Frontal cortex (tissue), 4 donors: ENCODE measurements around the gene ITPR1. TPM values are rescaled to one million over a fixed set of nuclear protein-coding genes. Genes with fewer than 3 reads are reported as not detected.

Experiments used
- DNase-seq, 2 donors: peaks; one replicate each; pipeline ENCODE4 v3.0.0; 2012; ENCODE audit warnings: low spot score in 2 of 2
- FAIRE-seq: peaks from 2 replicates; lab custom pipeline; 2012; peaks lifted over from hg19 to GRCh38; lab: Jason Lieb, UNC
- total RNA-seq: library from RNA; depleted of rRNA; stranded (reverse); fragments of >200 nt; gene quantifications from one replicate; pipeline ENCODE4 v1.2.3, GENCODE V29; 2014
- donor health status: control.
- donor health status: control.
- donor health status: control.

ITPR1 gene
- total RNA-seq, 1 donor from 2014 or later = 70.9 TPM

GRCh38 chr3:4476496-4476895 is 16.7 kb upstream of the ITPR1 start:
- no peak for FAIRE-seq
- DNase-seq = no peak

GRCh38 chr3:4478261-4478660 is 14.9 kb upstream of the ITPR1 start:
- DNase-seq (no peak), FAIRE-seq (no peak)

- no peak for FAIRE-seq
- no peak for DNase-seq
Observed at GRCh38 chr3:4491855-4492207, 1.3 kb upstream of the ITPR1 start.

GRCh38 chr3:4492208-4493013 is 737 bp upstream of the ITPR1 start:
- no peak for FAIRE-seq

GRCh38 chr3:4493941-4494894 is 1.1 kb downstream of the ITPR1 start:
- DNase-seq (no peak), FAIRE-seq (no peak)

More at GRCh38 chr3:4492208-4493013, 737 bp upstream of the ITPR1 start:
- peak in 1 of 2 donors; percentile 19 for DNase-seq

GRCh38 chr3:4494895-4495264 is 1.7 kb downstream of the ITPR1 start:
- DNase-seq (no peak), FAIRE-seq (no peak)

GRCh38 chr3:4495294-4496086 is 2.3 kb downstream of the ITPR1 start:
- DNase-seq (no peak), FAIRE-seq (no peak)

- DNase-seq = no peak
- FAIRE-seq = no peak
Observed at GRCh38 chr3:4496087-4496452, 2.9 kb downstream of the ITPR1 start.

GRCh38 chr3:4497005-4497692 is 4.0 kb downstream of the ITPR1 start:
- DNase-seq (no peak), FAIRE-seq (no peak)

- DNase-seq = no peak
- no peak for FAIRE-seq
Observed at GRCh38 chr3:4497843-4498324, 4.7 kb downstream of the ITPR1 start.

- no peak for DNase-seq
- no peak for FAIRE-seq
Observed at GRCh38 chr3:4498446-4498845, 5.3 kb downstream of the ITPR1 start.

- DNase-seq (no peak), FAIRE-seq (no peak)
Observed at GRCh38 chr3:4501437-4501836, 8.3 kb downstream of the ITPR1 start.

- no peak for DNase-seq
- FAIRE-seq = no peak
Observed at GRCh38 chr3:4501927-4502326, 8.8 kb downstream of the ITPR1 start.

- FAIRE-seq (no peak), DNase-seq (no peak)
Observed at GRCh38 chr3:4503050-4503449, 9.9 kb downstream of the ITPR1 start.

- FAIRE-seq (no peak), DNase-seq (no peak)
Observed at GRCh38 chr3:4504340-4505261, 11.5 kb downstream of the ITPR1 start.

- FAIRE-seq = no peak
- DNase-seq = no peak
Observed at GRCh38 chr3:4505688-4506558, 12.8 kb downstream of the ITPR1 start.

- no peak for FAIRE-seq
- DNase-seq = no peak
Observed at GRCh38 chr3:4506559-4507023, 13.4 kb downstream of the ITPR1 start.
